ENCODE measurements around the gene ADAMTSL3.

ADAMTSL3 gene

GRCh38 chr15:83892498-83892897, 238.6 kb downstream of the ADAMTSL3 start:
- Histone ChIP-seq H3K9ac (ENCODE audit: low read depth, low read length, poor library complexity, severe bottlenecking) (no peak overlapping the region), H3F3A (ENCODE audit: low read depth) (no peaks in the 10 kb centered on the region), H2AFZ (ENCODE audit: low read length) (no peak overlapping the region), H3K9me3 (ENCODE audit: insufficient read depth, low read depth, low read length) (no peaks in the 10 kb centered on the region), H4K20me1 (ENCODE audit: insufficient read depth, low read length, poor library complexity, severe bottlenecking) (no peaks in the 10 kb centered on the region), H3K36me3 (ENCODE audit: insufficient read depth, low read length) (no peaks in the 10 kb centered on the region), H3K4me2 (ENCODE audit: low read depth, low read length, poor library complexity, severe bottlenecking) (no peak overlapping the region), H3K9me2 (replicated peaks; ENCODE audit: low read depth, low read length) (no peaks in the 10 kb centered on the region), H3K4me1 (ENCODE audit: insufficient read depth, low read length, poor library complexity, severe bottlenecking) (no peaks in the 10 kb centered on the region), H3K4me3 (ENCODE audit: low read length, poor library complexity, severe bottlenecking) (no peak overlapping the region), H3K27me3 (ENCODE audit: insufficient read depth, low read length, poor library complexity, severe bottlenecking) (no peaks in the 10 kb centered on the region), H3K79me2 (ENCODE audit: insufficient read depth, low read length) (no peaks in the 10 kb centered on the region)
- TF ChIP-seq, protein P1, sequence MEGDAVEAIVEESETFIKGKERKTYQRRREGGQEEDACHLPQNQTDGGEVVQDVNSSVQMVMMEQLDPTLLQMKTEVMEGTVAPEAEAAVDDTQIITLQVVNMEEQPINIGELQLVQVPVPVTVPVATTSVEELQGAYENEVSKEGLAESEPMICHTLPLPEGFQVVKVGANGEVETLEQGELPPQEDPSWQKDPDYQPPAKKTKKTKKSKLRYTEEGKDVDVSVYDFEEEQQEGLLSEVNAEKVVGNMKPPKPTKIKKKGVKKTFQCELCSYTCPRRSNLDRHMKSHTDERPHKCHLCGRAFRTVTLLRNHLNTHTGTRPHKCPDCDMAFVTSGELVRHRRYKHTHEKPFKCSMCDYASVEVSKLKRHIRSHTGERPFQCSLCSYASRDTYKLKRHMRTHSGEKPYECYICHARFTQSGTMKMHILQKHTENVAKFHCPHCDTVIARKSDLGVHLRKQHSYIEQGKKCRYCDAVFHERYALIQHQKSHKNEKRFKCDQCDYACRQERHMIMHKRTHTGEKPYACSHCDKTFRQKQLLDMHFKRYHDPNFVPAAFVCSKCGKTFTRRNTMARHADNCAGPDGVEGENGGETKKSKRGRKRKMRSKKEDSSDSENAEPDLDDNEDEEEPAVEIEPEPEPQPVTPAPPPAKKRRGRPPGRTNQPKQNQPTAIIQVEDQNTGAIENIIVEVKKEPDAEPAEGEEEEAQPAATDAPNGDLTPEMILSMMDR (conservative IDR thresholded peaks at IDR 0.05; ENCODE audit: low read length): no peak
- no peak for TF ChIP-seq EZH2phosphoT487 (IDR thresholded peaks at IDR 0.05; ENCODE audit: borderline replicate concordance)

DNA sequence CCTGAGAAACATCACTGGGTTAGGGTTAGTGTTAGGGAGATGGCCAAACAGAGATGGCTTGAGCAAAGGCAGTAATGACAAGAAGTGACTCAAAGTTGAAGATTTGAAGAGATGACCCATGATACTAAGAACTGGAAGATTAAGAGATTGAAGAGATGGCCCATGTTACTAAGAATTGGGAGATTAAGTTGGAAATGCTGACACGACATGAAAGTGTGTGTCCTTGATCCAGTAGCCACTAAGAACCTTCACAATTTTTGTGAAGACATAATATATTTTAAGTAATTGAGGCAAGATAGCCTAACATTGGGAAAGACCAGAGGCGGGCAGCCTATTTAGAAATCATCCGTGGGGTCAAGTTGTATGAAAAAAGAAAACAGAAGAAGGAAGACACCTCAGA, 239.4 kb downstream of the ADAMTSL3 start:
- H3K9me2 ChIP-seq (replicated peaks; ENCODE audit: low read depth, low read length): no peaks in the 10 kb centered on the region
- H3K4me3 ChIP-seq (ENCODE audit: low read length, poor library complexity, severe bottlenecking): no peak overlapping the region
- H3K4me2 ChIP-seq (ENCODE audit: low read depth, low read length, poor library complexity, severe bottlenecking): no peak overlapping the region
- H3K27me3 ChIP-seq (ENCODE audit: insufficient read depth, low read length, poor library complexity, severe bottlenecking): no peaks in the 10 kb centered on the region
- no peaks in the 10 kb centered on the region for H3K4me1 ChIP-seq (ENCODE audit: insufficient read depth, low read length, poor library complexity, severe bottlenecking)
- H3K9ac ChIP-seq (ENCODE audit: low read depth, low read length, poor library complexity, severe bottlenecking): no peak overlapping the region
- H3K36me3 ChIP-seq (ENCODE audit: insufficient read depth, low read length): no peaks in the 10 kb centered on the region
- no peaks in the 10 kb centered on the region for H4K20me1 ChIP-seq (ENCODE audit: insufficient read depth, low read length, poor library complexity, severe bottlenecking)
- H3K79me2 ChIP-seq (ENCODE audit: insufficient read depth, low read length): no peaks in the 10 kb centered on the region
- H3F3A ChIP-seq (ENCODE audit: low read depth): no peaks in the 10 kb centered on the region
- TF ChIP-seq EZH2phosphoT487 (IDR thresholded peaks at IDR 0.05; ENCODE audit: borderline replicate concordance): no peak
- TF ChIP-seq, protein P1 (conservative IDR thresholded peaks at IDR 0.05; ENCODE audit: low read length): no peak
- no peak overlapping the region for H2AFZ ChIP-seq (ENCODE audit: low read length)
- H3K9me3 ChIP-seq (ENCODE audit: insufficient read depth, low read depth, low read length): no peaks in the 10 kb centered on the region

DNA sequence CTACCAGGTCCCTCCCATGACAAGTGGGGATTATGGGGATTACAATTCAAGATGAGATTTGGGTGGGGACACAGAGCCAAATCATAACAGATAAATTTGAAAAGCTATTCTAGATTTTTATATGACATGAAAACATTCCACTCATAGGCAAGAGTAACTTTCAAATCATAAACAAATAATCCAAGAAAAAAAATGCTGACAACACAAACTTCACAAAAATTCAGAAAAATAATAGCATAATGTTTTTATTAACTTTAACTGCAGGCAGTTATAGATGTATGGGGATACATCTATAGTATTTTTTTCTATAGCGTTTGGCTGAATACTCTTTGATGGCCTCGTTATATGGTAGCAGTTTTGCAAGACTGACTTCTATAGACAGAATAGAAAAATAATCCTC, 243.1 kb downstream of the ADAMTSL3 start:
- H3K9me3 ChIP-seq (ENCODE audit: insufficient read depth, low read depth, low read length): no peaks in the 10 kb centered on the region
- H3K4me3 ChIP-seq (ENCODE audit: low read length, poor library complexity, severe bottlenecking): no peak overlapping the region
- H3K4me1 ChIP-seq (ENCODE audit: insufficient read depth, low read length, poor library complexity, severe bottlenecking): no peaks in the 10 kb centered on the region
- no peak for TF ChIP-seq EZH2phosphoT487 (IDR thresholded peaks at IDR 0.05; ENCODE audit: borderline replicate concordance)
- TF ChIP-seq, protein P1 (conservative IDR thresholded peaks at IDR 0.05; ENCODE audit: low read length): no peak
- H3K36me3 ChIP-seq (ENCODE audit: insufficient read depth, low read length): no peaks in the 10 kb centered on the region
- no peak overlapping the region for H3K9ac ChIP-seq (ENCODE audit: low read depth, low read length, poor library complexity, severe bottlenecking)
- no peak overlapping the region for H2AFZ ChIP-seq (ENCODE audit: low read length)
- no peaks in the 10 kb centered on the region for H3K27me3 ChIP-seq (ENCODE audit: insufficient read depth, low read length, poor library complexity, severe bottlenecking)
- H4K20me1 ChIP-seq (ENCODE audit: insufficient read depth, low read length, poor library complexity, severe bottlenecking): no peaks in the 10 kb centered on the region
- H3K9me2 ChIP-seq (replicated peaks; ENCODE audit: low read depth, low read length): no peaks in the 10 kb centered on the region
- H3K4me2 ChIP-seq (ENCODE audit: low read depth, low read length, poor library complexity, severe bottlenecking): no peak overlapping the region
- H3F3A ChIP-seq (ENCODE audit: low read depth): no peaks in the 10 kb centered on the region
- no peaks in the 10 kb centered on the region for H3K79me2 ChIP-seq (ENCODE audit: insufficient read depth, low read length)
